ENCODE measurements around the gene EPX.

DNA sequence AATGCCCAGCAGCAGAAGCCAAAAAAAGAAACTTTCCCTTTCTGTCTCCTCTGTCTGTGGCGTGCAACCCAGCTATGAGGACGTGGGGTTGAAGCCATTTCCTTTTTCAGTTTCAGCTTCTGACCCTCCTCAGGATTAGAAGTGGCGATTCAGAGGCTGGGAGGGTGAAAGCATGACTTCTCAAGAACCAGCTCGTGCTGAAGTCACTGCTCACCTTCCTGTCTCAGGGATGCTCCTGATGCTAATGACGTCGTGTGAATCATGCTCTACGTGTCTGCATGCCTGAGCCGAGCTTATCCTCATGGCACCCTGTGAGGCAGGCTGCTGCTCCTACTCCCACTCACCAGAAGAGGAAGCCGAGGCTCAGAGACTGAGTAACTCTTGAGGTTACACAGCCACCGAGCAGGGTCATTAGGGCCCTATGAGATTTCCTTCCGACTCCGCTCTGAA, 40.2 kb downstream of the EPX start:
- TF ChIP-seq, protein P1, sequence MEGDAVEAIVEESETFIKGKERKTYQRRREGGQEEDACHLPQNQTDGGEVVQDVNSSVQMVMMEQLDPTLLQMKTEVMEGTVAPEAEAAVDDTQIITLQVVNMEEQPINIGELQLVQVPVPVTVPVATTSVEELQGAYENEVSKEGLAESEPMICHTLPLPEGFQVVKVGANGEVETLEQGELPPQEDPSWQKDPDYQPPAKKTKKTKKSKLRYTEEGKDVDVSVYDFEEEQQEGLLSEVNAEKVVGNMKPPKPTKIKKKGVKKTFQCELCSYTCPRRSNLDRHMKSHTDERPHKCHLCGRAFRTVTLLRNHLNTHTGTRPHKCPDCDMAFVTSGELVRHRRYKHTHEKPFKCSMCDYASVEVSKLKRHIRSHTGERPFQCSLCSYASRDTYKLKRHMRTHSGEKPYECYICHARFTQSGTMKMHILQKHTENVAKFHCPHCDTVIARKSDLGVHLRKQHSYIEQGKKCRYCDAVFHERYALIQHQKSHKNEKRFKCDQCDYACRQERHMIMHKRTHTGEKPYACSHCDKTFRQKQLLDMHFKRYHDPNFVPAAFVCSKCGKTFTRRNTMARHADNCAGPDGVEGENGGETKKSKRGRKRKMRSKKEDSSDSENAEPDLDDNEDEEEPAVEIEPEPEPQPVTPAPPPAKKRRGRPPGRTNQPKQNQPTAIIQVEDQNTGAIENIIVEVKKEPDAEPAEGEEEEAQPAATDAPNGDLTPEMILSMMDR (conservative IDR thresholded peaks at IDR 0.05; ENCODE audit: low read depth, low read length), result no peak
- no peak for TF ChIP-seq EZH2 (IDR thresholded peaks at IDR 0.05; ENCODE audit: borderline replicate concordance, low read depth, low read length, poor library complexity, severe bottlenecking)

All from A673 (cell line).